Astrocyte of the cerebellum (primary cell): Measurements from ENCODE around the gene PATJ.

Experiments
- DNase-seq: peaks from one replicate; pipeline ENCODE4 v3.0.0-alpha.2; 2011; ENCODE audit warnings: low read depth
- H3K4me3 ChIP-seq: 2 replicates; pipeline ENCODE4 v1.5.1; 2011; ENCODE audit warnings: mild to moderate bottlenecking, low read depth, low read length, moderate library complexity
- in situ Hi-C: cut with HindIII; loops from 2 replicates; pipeline ENCODE4 v1.10.0; 2017; ENCODE audit warnings: low sequenced_read_pairs
- TF ChIP-seq, protein P1 (sequence below): IDR thresholded peaks from 2 replicates; pipeline ENCODE4 v1.5.1; 2012; ENCODE audit warnings: low read length, low read depth, moderate library complexity, mild to moderate bottlenecking; ENCODE audit errors: missing control alignments

The PATJ gene

DNA sequence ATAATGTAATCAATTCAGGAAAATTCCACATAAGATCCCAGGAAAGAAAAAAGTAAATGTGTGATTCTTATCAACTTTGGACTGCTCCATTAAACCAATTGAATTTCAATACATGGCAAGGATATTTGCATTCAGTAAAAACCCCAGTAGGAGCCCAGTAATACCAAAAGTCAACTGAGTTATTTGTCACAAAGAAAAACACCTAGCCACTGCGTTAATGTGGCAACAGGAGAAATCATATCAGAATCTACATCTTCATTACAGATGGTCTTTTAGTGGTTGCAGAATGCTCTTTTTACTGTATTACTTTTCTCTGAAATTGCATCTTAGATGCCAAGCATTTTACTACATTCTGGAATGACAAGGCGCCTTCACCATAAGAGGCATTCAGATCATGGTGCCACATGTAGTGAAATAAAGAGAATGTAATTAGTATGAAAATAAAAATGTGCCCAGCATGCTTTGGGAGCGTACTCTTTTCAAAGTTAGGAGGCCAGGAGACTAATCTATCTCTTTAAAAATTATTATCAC lies 180.7 kb downstream of the PATJ start:
- in situ Hi-C loops = no loop called here
- no peak overlapping the region for H3K4me3 ChIP-seq
- no peak for DNase-seq
- TF ChIP-seq, protein P1, sequence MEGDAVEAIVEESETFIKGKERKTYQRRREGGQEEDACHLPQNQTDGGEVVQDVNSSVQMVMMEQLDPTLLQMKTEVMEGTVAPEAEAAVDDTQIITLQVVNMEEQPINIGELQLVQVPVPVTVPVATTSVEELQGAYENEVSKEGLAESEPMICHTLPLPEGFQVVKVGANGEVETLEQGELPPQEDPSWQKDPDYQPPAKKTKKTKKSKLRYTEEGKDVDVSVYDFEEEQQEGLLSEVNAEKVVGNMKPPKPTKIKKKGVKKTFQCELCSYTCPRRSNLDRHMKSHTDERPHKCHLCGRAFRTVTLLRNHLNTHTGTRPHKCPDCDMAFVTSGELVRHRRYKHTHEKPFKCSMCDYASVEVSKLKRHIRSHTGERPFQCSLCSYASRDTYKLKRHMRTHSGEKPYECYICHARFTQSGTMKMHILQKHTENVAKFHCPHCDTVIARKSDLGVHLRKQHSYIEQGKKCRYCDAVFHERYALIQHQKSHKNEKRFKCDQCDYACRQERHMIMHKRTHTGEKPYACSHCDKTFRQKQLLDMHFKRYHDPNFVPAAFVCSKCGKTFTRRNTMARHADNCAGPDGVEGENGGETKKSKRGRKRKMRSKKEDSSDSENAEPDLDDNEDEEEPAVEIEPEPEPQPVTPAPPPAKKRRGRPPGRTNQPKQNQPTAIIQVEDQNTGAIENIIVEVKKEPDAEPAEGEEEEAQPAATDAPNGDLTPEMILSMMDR = no peak

DNA sequence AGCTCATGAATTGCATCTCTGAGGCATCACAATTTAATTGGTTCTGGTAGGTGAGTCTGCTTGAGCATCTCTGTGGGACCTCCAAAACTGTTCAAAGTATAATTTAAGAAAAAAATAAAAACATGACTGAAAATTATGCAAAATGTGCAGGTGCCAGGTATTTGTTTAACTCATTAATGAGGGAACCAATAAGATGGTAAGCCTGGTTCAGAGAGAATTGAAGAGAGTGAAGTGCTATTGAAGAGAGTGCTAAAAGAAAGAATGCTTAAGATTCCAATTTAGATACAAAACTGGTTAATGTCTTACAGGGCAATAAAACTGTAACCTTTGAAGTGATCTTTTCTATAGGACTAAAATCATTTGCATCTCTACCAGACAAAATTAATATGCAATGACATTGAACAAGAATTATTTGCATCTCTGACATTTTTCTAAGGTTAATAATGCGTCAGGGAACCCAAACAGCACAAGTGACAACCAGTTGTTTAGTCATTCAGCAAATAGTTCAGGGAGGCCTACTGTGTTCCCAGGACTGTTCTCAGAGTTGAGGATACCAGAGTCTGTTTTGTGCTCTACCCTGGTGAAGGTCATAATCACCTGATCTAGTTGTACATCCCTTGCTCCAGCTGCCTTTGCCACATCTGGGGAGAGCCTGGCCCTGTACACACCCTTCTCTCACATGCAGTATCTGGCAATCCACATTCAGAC lies 183.5 kb downstream of the PATJ start:
- in situ Hi-C loops = no loop called here
- TF ChIP-seq, protein P1 = no peak
- no peak for DNase-seq
- no peak overlapping the region for H3K4me3 ChIP-seq

DNA sequence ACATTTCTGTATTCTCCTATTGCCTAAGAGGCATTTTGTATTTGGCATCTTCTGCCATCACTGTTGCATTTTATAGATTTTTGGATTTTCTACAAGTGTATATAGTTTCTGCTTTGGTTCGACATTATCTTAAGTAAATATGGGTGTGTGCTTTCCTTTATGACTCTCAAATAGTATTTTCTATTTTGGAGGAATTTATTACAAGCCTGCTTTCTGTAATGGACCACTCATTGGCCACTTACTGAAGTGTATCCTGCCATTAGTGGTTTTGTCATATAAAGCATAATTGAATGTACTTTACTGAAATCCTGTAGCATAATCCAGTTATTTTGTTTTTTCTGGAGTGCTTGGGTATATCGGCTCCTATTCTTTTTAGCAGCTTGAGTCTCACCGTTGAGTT lies 184.3 kb downstream of the PATJ start:
- H3K4me3 ChIP-seq = no peak overlapping the region
- in situ Hi-C loops = no loop called here

DNA sequence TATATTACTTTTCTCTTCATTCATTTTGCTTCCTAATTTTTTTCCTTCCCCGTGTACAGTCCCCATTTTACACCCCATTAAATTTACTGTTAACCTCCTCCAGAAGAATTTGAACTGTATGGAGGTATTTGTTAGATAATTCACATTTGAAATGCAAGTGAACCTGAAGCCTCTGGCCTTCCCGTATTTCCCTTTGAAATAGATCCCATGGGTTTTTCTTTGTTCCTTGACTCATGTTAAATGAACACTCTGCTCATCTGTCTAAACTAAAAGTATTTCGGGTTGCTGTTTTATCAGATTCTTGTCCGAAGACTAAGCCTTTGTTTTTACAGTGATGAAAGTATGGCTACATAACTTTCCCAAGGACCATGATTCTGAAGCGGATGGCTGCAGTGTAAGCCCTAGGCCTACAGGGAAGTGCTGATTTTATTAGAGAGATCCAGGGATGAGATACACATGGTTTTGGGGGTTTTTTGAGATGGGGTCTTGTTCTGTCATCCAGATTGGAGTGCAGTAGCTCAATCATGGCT lies 187.9 kb downstream of the PATJ start:
- H3K4me3 ChIP-seq = no peak overlapping the region
- TF ChIP-seq, protein P1 = no peak
- in situ Hi-C loops = no loop called here
- no peak for DNase-seq

More for the DNA sequence above, 184.3 kb downstream of the PATJ start:
- TF ChIP-seq, protein P1 = no peak
- no peak for DNase-seq

DNA sequence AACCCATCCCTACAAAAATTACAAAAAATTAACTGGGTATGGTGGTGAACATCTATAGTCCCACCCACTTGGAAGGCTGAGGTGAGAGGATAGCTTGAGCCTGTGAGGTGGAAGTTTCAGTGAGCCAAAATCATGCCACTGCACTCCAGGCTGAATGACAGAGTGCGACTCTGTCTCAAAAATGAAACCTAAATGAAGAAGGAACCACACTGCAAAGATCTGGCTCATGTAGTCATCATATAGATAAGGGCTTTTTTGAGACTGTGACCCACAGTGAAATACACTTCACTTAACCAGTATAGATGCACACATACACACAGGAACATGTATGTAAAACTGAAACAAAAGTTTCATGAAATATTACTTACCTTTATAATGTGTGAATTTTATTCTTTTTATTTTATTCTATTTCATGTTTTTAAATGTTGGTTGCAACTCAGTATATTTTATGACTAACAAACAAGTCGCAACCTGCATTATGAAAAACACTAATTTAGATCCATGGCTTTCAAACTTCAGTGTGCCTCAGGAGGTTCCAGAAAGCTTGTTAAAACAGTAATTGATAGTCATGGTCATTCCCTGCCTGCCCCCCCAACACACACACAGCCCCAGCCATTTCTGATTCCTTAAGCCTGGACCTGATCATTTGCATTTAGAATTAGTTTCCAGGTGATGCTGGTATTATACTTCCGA lies 189.5 kb downstream of the PATJ start:
- H3K4me3 ChIP-seq = no peak overlapping the region
- no peak for DNase-seq
- TF ChIP-seq, protein P1 = no peak
- in situ Hi-C loops = no loop called here

DNA sequence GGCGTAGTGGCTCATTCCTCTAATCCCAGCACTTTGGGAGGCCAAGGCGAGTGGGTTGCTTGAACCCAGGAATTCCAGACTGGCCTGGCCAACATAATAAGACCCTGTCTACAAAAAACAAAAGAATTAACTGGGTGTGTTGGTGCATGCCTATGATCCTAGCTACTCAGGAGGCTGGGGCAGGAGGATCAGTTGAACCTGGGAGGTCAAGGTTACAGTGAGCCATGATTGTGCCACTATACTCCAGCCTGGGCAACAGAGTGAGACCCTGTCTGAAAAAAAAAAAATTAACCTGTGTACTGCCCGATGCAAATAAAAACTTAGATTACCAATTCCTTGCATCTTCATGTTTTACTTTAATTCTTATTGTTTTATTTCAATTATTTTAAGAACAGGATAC lies 193.2 kb downstream of the PATJ start:
- TF ChIP-seq, protein P1 = no peak
- in situ Hi-C loops = no loop called here
- no peak overlapping the region for H3K4me3 ChIP-seq
- no peak for DNase-seq
